ENCODE data around the gene TRABD2B.

Gene TRABD2B

DNA sequence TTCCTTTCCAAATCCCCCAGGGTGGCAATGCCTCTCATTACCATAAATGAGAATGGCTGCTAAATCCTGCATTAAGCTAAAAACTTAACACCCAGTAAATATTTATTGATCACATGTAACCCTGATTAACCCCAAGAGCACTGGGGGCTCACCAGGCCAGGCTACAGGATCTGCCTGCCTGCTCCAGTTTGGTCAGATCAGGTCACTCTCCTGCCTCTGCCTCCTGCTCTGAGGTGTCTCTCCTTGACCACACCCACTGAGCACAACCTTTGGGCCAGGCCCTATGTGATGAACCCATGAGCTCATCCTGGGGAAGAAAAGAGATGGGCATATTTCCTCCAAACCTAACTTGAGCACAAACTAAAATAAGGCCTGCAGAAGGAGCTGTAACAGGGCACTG lies 93.5 kb downstream of the TRABD2B start:
- no peak for DNase-seq

DNA sequence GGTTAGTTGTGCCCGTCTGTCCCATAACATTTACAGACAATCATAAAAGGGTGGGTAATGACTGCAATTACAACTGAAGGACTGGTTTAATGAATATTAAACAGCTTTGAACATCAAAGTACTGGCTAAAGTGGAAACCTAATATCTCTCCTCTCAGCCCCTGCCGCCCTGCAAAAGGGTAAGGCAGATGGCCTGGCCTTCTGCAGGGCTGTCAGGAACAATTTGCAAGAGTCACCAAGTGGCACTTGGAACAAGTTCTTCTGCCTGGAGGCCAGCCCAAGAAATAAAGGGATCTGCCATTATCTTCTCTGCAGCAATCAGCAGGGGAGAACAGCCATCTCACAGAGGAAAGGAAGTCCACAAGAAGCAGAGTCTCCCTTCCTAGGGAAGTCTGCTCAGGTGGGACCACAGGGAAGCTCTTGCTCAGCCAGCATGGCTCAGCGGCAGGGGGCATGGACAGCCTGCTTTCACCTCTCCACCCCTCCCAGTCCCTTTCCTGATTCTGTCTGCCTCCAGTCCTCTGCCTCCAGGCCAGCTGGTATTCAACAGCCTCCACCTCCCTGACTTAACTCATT lies 96.1 kb downstream of the TRABD2B start:
- no peak for DNase-seq

DNA sequence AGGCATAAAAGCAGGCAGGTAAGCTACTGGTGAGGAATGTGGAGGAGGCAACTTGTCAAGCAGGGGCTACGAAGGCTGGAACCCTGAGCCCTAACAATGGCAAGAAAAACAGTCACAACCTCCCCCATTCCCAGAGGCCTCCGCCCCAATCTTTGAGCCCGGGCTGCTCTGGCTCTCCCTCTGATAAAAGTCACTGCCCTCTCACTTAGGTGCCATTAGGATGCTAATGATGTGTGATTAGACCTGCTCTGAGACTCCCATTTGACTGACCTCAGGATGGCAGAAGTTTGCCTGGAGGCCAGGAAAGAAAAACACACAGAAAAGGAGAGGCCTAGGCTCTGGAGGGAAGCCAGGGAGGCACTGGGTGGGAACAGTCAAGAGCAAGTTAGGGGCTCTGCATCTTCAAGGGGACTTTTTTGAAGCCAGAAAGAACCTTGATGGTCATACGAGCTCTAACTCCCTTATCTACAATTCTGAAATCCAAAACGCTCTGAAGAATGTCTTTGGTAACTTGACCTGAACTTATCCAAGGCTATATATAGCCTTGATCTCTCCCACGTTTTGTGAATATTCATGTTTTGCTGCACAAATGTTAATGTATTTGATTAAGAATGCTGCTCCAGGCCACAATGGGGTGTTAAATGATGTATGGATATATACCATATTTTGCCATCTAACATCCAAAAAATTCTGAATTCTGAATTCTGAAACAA lies 98.9 kb downstream of the TRABD2B start:
- DNase-seq: no peak

DNA sequence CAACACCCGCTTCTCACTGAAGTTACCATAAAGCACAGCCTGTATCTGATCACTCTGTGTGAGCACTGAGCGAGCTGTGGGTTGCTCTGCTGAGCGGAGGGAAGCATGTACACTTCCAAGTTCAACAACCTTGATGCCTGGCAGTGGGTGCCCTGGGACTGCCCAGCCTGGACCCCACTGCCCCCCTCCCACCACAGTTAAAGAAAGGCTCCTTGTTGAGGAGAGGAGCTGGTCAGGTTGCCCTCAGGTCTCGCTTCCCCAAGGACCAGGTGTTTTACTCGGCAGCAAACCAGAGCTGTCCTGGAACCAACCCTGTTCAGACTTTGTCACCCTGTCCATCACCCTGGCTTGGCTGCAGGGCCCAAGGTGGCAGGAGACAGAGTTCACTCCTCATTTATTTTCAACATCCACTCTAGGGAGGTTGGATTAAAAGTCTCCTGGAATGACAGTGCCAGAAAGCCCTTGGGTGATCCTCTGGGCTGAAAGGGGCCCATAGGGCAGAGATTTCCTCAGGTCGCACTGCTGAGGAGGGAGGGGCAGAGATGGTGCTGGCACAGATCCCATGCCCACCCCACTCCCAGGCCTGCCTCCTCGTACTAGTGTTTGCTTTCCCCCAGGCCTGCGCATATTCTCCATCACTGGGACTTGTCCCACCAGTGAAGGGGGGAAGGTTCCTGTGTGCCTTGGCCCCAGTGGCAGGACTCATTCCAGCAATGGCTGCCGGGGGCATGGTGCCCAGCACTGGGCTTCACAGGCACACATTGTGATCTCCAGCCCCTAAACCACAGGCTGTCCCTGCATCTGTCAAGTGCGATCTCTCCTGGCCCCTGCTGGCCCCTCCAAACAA lies 101.7 kb downstream of the TRABD2B start:
- DNase-seq: peak; percentile 63

DNA sequence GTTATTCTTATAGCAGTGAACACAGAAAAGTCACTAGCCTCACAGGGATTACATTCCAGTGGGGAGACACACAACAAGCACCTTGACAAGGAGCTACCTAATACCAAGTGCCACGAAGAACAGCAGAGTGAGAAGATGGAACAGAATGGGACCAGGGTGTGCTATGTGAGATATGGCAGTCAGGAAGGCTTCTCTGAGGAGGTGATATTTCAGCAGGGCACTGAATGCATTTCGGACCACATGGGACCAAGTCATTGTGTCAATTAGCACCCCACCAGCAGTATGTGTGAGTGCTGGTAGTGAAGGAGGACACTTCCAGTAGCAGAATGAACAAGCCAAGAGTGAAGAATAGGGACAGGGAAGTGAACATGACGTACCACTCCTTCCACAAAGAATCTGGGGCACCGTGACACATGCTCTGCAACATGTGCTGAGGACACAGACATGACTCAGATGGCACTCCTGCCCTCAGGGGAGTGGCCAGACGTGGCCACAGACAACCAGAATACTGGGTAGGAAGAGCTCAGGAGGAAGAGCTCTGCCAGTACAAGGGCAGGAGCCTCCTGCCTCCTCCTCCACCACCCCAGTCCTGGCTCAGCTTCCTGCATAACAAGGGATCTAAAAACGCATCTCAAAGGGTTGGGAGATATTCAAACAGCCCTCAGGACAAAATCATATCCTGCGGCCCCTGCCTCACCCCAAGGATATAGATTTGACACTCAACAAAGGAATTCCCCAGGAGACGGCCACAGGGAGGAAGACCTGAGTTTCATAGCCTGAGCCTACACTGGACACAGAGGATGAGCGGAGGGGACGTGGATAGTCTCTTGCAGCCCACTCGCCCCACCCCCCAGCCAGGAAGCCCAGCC lies 102.5 kb downstream of the TRABD2B start:
- DNase-seq: no peak

DNA sequence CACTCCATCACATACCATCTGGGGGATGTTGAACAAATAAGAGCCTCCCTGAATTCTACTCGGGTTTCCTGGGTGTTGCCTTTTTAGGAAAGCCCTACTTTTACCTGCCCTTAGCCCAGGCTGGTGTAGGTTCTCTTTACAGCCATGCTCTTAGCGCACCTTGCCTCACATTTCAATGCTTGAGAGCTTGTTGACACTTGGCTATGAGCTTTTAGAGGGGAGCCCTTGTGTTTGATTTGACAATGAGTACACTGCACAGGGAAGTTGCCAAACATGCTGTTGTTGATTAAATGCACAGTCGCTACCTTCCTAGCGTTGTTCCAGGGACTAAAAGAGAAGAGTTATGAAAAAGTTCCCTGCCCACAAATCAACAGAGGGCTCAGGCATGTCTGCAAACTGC lies 103.8 kb downstream of the TRABD2B start:
- DNase-seq: no peak

DNA sequence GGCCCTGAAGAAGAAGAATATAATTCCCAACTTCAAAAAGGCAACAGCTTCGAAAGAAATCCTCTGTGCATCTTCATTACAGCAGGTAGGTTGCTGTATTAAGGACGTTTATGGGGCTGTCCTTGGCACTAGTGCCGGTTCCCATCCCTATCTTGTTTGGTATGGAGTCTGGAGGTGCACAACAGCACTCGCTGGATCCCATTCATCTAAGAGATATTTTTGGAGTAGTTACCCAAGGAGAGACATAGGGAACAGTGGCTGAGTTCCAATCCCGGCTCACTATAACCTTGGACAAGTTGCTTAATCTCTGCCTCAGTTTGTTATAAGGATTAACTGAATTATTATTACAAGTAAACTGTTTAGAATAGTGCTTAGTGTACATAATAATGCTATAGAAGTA lies 106.4 kb downstream of the TRABD2B start:
- DNase-seq: no peak

DNA sequence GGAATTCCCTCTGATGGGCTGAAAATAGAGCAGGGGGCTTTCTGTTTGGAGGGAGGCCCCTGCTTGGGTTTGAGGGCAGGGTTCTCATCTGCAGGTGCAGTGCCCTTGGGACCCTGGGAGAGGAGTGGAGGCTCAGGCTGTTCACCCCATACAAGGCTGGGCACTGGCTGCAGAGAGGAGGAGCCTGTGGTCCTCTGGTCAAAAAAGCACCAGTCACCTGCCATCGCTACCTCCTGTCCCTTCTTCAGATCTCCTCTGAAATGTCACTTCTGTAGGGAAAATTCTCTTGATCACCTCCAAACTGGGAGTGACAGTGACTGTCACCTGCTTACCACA lies 108.9 kb downstream of the TRABD2B start:
- DNase-seq: no peak

DNA sequence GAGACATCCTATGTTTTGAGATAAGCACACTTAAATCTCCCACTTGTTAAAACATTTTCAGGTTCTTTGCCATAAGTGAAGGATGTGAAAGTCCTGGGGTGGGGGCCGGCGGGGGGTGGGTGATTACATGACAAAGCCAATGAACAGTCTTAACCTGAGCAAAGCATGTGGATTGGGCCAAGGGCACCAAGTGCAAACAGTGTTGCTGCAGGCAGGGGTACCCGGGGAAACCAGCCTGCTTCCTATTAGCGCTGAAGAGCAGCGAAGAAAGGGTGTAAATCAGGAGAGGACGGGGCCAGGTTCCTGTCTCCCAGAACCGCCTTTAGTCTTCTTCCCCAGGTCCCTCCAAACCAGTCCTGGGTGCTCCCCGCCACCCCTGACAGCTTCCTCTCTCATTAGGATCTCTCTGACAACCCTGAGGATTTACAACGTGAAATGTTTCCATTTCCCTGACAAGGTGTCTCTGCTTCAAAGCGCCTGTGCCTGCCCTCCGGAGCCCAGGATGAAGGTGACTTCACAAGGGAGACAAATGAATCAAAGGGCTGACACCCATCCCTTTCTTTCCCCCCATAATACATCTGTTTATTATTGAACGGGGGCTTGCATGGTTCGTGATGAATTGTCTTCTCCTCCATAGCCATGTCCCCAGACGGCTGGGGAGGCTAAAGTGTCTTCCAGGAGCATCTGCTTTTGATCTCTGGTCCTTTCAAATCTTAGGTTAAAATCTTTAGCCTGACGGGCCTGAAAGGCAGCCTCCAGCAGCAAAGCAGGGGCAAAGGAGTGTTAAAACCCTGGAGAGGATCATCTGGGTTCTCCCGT lies 109.5 kb downstream of the TRABD2B start:
- no peak for DNase-seq

DNA sequence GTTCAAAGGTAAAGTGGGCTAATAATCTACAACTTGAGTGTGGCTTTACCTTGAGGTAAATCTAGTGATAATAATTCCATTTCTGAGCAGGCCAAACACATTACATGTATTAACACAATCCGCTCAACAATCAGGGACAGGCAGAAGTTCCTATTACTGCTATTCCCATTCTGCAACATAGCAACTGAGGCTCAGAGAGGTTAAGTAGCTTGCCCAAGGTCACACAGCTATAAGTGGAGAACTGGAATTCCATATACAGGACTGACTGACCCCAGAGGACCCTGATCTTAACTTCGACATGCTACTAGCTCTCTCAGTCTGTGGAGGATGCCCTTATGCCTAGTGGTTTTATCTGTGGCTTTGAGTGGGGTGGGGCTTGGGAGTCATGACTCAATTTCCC lies 110.1 kb downstream of the TRABD2B start:
- DNase-seq: no peak

DNA sequence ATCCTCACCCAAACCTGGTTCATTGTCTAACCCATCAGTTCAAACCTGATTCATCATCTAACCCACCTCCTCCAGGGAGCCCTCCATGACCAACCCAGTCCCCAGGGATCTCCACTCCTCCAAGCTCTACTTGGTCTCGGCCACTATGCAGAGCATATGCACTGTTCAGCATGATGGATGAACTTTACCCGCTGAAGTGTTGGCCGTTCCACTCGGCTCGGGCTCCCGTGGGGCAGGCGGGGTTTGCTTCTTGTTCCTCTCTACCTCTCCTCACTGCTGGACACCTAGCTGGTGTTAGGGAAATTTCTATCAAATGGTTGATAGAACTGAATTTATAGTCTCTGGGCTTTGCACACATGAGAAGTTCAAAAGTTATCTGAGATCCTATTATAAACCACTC lies 111.0 kb downstream of the TRABD2B start:
- DNase-seq: no peak

DNA sequence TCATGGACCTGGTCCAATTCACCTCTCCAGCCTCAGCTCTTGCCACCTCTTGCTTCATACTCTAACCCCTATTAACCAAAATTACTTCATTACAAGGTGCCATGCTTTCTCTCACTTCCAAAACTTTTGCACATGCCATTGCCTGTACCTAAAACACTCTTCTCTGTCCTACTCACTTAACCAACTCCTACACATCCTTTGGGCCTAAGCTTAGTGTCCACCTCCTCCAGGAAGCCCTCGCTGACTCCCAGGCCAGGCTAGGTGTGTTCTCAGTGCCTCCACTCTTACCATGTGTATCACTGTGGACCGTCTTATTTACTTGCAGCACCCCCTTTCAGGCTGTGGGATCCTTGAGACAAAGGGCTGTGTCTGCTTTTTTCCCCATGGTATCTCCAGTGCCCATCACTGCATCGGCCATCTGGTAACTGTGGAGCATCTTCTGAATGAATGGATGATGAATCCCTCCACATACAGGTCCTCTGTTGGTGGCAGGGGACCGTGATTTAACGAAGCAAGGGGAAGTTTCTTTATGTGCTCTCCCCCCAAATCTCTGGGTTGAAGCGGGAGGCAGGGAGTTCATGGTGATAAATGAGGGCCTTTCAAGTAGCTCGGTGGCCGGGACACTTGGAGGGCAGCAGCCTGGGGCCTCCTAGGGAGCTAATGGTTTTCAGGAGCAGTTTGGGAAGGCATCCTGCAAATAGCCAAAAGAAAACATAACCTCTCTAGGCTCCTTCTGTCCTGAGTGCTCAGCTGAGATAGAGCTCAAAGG lies 111.9 kb downstream of the TRABD2B start:
- DNase-seq: no peak

DNA sequence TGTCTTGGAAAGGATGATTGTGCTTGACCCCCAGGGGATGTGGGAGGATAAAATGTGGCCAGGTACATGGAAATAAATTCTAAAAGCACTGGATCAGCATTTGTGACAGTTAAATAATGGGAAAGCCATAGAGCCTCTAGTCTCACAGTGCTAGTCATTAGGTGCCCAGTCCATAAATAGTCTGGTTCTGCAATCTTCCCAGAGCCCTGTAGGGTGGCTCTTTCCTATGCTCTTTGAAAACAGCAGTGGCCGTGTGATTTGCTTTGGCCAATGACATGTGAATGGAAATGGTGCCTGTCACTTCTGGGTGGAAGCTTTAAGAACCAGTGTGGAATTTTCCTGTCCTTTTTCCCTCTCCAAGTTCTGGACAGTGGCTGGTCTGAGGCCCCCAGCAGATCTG lies 113.2 kb downstream of the TRABD2B start:
- no peak for DNase-seq

DNA sequence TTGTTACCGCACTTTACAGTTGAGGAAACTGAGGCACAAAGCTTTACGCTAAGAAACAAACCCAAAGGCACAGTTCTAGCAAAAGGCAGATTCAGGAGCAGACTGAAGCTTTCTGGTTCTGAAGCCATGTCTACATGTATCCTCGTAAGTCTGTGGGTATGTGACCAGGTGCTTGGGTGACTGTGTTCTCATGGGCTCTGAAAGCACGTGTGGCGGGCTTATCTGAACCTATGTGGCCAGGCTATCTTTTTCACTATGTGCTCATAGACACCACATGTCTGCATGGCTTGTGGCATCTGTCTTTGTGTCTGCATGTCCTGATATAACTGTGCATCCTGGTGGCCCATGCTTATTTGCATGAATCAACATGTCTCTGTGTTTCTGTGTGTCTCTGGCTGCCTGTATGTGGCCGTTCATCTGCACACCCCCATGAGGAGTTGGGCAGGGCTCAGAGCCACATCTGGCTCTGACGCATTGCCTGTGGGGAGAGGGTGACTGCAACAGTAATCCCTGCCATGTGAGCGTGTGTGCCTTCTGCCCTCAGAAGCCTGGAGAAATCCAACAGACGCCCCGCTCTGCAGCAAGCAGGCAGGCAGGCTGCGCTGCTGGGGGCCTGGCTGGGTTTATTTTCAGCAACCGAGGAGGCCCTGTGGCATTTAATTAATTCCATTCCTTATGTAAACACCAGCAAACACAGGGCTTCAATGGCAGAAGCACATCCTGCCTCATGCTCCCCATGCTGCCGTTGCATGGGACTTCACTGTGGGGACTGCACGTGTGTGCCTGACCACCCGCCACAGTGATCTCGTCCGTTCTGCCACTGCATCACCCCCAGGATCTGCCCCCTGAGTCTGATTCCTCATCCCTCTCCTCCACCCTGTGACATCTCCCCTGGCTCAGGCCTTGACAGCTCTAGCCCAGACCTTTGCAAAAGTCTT lies 115.4 kb downstream of the TRABD2B start:
- peak; percentile 48 for DNase-seq

DNA sequence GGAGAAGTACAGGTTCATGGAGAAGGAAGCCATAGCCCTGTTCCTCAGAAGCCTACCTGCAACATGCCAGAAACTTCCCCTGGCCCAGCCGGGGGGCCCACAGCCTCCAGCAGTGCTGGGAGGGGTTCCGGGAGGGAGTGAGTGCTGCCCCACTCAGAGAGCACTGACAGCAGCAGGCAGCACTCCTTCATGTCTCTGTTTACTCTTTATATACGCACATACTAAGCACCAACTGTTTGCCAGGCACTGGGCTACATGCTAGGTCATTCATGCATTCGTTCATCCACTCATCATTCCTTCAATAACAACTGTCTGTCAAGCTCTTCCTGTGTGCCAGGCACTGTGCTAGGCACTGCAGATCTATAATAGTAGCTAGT lies 120.6 kb downstream of the TRABD2B start:
- DNase-seq: no peak

DNA sequence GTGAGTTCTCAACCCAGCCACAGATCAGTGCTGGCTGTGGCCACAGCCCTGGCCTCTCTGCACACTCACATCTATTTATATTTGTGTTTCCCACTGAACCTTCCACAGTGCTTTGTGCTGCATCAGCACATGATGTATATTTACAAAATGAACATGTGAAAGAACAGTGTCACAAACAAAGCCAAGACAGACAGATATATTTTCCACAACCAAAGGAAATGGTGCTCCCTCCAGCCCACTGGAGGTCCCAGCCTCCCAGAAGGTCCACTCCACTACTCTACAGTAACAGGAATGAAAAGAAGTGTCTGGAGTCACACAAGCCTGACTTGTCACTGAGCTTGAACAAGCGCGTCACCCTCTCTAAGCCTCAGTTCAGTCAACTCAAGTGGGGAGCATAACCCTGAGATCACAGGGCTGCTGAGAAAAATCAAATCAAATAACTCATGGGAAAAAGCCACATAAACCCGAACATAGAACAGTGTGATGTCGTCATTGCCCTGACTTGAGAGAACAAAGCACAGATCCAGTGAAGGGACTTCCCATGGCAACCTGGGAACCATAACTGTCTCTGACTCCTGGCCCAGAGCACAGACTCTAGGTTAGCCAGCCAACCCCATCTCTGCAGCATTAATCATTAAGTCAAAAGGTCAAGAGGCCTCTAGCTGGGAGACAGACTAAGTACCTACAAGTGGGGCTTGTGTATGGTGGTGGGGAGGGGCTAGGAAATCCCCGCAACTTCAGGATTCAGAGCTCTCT lies 121.2 kb downstream of the TRABD2B start:
- peak; percentile 44 for DNase-seq

DNA sequence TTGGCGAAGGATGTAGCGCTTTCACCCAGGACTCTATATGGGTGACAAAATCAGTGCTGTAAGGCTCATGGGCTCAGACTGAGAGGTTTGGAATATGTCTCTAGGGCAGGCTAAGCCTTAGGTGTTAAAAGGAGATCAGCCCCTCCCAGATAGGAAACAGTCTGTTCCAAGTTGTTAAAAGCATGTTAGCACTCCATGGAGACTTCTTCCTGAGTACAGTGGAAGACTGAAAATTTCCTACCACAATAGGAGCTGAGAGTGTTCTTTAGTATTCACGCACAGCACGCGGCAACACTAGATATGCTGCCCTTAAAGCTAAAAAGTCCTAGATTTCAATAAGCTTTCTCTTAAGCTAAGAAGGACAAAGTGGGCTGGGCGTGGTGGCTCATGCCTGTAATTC lies 122.1 kb downstream of the TRABD2B start:
- no peak for DNase-seq

DNA sequence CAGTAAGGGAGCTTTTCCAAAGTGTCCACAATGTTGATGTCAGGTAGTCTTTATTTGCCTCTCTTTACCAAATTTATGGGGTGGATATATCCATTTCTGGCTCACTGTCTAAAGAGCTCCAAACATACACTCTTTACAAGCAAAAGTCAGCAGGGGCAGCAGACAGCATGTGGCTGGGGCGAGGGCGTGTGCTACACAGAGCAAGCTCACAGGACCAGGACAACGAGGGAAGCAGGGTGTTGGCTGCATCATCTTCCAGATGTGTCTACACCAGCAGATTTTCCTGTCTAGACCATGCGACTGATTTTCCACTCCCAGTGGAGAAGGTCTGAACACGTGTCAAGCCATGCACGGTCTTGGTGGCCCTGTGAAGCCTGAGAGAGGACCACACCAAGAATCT lies 123.8 kb downstream of the TRABD2B start:
- no peak for DNase-seq

DNA sequence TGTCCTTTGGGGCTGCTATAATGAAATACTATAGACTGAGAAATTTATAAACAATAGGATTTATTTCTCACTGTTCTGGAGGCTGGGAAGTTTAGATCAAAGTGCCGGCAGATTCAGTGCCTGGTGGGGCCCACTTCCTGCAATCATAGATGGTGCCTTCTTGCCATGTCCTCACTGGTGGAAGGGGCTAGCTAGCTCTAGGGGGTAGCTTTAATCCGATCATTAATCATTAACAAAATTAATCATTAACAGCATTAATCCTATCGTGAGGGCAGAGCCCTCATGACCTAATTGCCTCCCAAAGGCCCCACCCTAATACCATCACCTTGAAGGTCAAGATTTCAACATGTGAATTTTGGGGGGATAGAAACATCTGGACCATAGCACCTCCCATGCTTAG lies 124.3 kb downstream of the TRABD2B start:
- no peak for DNase-seq

All from right hindlimb (tissue), 1 donor.